DMS 273 (cell line): Measurements from ENCODE around the gene USP4.

Experiments
- DNase-seq: peaks from one replicate; lab custom pipeline; 2025; ENCODE audit not compliant: unreplicated experiment; lab: John Stamatoyannopoulos, UW

USP4 gene, protein sequence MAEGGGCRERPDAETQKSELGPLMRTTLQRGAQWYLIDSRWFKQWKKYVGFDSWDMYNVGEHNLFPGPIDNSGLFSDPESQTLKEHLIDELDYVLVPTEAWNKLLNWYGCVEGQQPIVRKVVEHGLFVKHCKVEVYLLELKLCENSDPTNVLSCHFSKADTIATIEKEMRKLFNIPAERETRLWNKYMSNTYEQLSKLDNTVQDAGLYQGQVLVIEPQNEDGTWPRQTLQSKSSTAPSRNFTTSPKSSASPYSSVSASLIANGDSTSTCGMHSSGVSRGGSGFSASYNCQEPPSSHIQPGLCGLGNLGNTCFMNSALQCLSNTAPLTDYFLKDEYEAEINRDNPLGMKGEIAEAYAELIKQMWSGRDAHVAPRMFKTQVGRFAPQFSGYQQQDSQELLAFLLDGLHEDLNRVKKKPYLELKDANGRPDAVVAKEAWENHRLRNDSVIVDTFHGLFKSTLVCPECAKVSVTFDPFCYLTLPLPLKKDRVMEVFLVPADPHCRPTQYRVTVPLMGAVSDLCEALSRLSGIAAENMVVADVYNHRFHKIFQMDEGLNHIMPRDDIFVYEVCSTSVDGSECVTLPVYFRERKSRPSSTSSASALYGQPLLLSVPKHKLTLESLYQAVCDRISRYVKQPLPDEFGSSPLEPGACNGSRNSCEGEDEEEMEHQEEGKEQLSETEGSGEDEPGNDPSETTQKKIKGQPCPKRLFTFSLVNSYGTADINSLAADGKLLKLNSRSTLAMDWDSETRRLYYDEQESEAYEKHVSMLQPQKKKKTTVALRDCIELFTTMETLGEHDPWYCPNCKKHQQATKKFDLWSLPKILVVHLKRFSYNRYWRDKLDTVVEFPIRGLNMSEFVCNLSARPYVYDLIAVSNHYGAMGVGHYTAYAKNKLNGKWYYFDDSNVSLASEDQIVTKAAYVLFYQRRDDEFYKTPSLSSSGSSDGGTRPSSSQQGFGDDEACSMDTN

DNA sequence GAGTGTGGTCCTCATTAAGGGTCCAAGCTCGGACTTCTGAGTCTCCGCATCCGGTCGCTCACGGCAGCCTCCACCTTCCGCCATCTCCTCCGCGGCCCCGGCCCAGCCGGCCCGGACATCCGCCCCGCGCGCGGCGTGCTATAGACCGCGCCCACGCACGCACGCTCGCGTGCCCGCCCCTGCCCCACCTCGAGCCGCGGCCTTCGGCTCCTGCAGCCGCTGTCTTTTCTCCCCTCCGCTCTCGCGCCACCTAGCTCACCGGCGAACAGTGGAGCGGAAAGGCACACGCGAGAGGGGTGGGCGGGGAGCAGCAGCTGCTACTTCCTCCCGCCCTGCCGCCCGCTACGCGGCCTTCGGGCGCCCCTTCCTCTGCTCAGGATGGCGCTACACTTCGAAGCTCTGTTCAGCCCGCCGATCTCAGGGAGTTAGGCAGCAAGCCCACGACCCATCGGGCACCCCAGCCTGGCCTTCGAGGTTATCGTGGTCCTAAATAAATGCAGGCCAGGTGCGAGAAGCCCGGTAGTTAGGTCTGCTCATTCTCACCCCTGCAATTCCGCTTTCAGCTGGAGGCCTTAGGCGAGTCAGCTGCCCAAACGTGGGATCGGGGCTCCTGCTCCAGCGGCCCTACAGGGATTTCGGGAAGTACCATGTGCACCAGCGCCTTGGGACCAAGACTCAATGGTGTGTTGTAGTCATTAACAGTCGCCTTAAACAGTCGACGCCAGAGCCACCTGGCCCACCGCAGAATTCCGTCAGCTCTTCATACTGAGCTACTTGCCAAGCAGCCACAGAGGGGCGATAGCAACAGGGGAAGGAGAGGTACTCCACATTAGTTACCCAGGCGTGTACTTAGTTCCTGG lies at the start of gene USP4:
USP4 (minus strand) TSS at position 113 of the 860 bp plus-strand sequence; CDS start at position 84, 29 bp downstream.
- peak; percentile 93 for DNase-seq

DNA sequence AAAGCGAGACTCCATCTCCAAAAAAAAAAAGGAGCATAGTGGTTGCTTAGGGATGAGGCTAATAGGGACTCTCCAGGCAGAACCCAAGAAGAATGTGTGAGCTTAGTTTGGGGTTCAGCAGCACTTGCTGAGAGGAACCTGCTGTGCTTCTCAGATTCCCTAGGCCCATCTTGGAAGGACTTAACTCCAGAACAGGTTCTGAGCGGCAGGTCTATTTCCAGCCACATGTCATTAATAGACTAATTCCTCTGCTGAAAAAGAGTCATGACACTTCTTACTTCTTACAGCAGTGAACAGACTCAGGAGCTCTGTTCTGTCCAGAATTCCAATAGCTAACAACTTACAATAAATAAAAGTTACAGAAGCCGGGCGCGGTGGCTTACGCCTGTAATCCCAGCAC lies 49.4 kb upstream of the USP4 start:
- no peak for DNase-seq

DNA sequence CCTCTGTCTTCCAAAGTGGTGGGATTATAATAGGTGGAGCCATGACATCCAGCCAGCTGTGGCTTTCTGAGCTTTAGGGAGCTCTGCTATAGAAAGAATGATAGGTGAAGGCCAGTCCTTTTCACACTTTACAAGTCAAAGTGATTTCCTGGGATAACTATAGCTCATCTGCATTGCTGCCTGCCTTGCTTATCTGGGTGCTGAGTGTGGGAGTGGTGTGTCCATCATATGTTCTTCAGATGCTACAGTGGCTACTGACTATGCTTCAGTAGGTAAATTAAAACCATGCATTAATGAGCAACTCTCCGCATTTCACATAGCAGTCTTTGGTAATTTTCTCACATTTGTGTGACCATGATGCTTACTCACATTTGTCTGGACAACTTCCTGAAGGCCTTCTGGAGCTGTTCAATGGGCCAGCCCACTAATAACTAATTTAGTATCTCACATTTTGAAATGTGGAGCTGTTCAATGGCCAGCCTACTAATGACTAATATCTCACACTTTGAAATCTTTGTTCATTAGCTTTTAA lies 48.5 kb upstream of the USP4 start:
- DNase-seq = no peak

DNA sequence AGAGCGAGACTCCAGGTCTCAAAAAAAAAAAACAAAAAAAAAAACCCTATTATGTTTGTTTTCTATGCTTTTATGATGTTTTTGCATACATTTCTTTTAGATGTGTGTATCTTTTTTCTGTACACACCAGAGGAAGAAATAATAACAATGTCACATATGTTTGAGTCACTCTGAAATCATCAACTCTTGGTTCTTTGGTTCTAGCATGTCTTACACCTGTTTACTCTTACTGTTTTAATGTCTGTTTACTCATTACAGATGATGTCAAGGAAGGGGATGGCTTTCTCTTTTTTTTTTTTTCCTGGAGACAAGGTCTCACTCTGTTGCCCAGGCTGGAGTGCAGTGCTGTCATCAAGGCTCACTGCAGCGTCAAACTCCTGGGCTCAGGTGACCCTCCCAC lies 47.9 kb upstream of the USP4 start:
- no peak for DNase-seq

DNA sequence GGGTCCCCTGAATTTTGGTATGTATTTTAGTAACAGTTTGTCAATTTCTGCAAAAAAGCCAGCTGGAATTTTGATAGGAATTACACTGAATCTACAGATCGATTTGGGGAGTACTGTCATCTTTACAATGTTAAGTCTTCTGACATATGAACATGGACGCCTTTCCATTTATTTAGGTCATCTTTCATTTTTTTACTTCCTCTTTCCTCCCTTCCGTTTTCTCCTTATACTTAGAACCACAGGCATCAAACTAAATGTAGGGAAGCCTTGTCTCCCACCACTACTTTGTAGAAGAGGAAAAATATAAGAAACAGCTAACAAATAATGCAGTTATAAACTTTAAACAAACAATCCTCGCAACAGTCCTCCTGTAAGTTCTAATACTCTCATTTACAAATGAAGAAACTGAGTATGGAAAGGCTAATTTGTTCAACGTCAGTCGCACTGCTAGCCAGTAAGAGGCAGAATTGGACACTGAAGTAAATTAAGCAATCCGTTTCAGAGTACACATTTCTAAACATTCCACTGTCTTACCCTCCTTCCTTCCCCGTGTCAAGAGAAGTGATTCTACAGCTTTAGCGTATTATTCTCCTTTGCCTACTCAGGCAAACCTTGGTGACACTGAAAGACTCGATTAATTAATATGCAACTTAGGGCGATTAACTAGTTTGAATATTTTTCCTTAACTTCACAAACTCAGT lies 46.4 kb upstream of the USP4 start:
- DNase-seq = no peak

DNA sequence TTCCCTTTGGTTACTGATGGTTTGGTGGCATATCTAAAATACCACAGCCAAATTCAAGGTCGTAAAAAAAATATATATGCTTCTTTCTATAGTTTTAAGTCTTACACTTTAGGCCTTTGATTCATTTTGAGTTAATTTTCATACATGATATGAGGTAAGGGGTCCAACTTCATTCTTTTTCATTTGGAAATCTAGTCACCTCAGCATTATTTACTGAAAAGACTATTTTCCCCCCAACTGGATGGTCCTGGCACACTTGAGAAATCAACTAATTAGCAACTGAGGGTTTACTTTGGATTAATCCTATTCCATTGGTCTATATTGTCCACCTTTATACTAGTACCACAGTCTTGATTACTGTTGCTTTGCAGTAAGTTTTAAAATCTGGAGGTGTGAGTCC lies 45.8 kb upstream of the USP4 start:
- no peak for DNase-seq

DNA sequence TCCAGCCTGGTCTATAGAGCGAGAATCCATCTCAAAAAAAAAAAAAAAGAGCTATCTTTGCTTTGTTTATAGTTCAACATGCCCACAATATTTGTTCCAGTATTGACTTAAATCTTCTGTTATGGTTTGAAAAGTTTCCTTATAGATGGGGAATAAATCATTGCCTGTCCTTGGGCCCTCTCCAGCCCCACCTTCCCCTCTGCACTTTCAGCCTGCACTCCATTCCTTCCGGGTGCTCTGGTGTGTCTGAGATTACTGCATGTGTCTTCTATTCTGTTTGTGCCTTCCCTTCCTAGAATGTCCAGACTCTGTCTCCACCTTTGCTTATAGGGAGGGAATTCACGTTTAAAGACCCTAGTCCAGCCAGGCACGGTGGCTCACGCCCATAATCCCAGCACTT lies 43.5 kb upstream of the USP4 start:
- no peak for DNase-seq

DNA sequence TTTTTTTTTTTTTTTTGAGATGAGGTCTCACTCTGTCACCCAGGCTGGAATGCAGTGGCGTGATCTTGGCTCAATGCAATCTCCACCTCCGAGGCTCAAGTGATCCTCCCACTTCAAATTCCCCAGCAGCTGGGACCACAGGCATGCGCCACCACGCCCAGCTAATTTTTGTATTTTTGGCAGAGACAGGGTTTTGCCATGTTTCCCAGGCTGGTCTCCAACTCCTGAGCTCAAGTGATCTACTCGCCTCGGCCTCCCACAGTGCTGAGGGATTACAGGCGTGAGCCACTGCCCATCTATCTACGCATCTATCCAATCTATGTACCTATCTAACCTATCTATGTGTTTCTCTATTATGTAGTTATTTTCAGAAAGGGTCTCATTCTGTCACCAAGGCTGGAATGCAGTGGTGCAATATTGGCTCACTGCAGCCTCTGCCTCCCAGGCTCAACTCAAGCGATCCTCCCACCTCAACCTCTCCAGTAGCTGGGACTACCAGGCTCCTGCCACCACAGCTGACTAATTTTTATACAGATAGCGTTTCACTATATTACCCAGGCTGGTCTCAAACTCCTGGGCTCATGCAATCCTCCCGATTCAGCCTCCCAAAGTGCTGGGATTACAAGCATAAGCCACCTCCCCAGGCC lies 38.5 kb upstream of the USP4 start:
- DNase-seq = no peak

DNA sequence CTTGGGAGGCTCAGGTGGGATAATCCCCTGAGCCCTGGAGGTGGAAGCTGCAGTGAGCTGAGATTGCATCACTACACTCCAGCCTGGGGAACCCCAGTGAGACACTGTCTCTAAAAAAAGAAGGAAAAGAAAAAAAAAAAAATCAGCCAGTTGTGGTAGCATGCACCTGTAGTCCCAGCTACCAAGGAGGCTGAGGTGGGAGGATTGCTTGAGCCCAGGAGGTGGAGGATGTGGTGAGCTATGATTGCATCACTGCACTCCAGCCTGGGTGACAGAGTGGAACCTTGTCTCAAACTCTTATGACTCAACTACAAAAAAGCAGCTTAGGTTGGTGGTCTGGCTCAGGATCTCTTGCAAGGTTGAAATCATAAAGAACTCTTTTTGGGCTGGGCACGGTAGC lies 37.6 kb upstream of the USP4 start:
- DNase-seq = no peak

DNA sequence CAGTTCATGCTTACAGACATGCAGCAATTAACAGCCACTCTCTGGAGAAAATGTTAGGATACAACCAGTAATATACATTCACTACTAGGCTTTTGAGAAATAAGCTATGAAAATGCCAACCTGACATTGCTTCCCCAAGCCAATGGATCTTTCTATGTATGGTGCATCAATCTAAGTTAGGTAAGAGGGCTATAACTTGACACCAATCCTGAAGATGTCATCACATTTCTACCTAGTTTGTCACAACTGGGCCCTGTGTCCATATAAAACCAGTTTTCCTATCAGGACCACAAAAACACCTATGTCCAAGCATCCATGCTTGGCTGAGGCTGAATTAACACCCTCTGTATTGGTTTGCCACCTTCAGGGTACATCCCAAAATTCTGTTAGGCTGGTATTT lies 32.1 kb upstream of the USP4 start:
- no peak for DNase-seq

DNA sequence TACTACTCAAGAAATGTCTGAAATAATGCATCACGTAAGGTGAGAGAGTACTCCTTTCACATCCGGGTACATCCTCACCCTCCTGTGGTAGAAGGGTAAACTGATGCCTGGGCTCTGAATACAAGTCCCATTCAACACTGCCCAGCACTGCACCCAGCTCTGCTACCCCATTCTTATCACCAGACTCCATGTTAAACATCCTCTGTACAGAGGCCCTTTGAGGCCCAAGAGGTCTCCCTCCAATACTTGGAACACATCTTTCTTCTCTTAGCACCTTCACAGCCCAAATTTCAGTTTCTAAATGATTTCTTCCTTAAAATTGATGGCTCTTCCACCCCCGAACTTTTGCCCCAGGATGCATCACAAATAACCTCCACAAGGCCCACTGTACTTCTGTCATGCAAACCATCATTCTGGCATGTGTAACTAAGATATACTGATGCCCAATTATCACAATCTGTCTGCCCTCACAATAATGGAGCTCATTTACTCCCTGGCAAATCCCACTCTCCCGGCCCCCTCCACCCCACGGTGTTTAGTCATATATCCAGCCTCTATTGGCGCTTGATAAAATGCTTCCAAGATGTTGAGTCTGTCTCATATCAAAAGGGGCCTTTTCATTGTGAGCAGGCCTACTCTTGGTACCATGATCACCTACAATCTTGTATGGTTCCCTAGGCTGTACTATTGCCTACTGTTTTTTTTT lies 30.9 kb upstream of the USP4 start:
- DNase-seq = no peak

DNA sequence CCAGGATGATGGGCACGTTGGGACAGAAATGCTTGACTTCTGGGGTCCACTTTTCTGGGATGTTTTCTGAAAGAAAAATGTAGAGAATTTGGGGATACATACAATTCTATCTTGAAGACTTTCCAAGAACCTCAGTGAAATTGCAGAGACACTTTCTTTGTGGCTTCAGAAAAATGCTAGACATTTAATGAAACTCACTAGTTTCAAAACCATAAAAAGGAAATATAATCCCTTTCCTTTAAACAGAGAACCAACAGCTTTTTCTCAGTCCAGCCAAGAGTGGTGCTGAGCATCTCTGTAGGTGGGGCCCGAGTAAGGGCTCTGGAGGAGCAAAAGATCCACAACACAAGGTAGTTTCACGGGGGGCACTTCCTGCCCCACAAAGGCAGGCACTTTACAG lies 22.7 kb upstream of the USP4 start:
- DNase-seq = no peak

DNA sequence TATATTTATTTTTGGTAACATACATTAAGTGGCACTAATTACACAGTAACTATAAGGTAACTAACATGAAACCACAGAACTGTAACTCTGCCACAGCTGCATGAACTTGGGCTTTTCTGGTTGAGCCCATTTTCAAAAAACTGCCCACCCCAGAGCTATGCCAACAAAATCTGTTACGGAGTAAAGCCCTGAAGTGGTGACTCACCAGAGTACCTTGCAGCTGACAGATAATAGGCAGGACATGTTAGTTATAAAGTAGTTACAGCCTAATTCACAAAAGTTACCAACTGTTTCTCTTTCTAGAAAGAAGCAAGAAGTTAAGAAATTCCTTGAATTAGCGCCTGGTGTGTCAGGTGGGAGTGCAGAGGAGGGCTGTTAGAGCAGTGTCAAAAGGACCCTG lies 19.8 kb upstream of the USP4 start:
- peak; percentile 8 for DNase-seq

DNA sequence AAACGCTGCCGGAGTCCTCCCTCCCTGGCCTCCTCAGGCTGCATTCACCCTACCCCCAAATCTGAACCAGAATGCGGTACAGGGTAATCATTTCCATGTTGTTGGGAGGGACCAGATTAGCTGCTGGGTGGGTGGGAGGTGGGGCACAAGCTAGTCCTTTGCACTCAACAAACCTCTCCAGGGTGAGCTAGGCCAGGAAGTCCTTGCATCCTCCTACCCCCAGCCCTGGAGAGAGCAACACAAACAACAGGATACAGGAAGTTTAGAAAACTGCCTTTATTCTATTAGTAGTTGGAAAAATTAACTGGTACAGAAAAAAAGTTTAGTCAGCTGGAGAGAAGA lies 19.0 kb upstream of the USP4 start:
- DNase-seq = no peak

DNA sequence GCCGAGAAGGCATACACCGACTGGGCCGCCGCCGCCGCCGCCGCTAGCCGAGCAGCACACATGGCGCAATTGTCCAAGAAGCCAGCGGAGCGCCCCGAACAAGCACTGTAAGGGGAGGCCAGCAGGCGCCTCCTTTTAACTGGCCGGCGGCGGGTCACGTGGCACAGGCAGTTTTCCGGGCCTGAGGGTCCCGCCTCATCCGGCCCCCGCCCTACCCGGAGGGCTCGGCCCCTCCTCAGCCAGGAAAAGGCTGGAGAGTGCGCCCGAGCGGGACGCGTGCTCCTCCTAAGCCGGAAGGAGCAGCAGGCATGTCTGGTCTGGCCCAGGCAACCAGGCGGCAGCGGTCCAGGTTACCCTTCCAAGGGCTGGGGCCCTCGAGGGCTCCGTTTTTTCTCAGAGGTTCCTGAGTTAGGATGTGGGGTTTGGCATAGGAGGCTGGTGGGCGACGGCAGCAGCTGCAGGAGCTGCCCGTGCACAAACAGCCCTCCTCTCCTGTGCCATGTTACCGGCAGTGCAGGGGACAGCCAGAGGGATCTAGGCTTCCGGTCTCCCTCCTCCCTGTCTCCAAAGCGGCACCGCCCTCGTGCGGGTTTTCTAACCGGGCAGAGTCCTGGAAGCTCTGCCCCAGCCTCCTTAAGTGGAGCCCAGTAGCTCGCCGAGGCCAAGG lies 18.5 kb upstream of the USP4 start, which contains the start of gene GPX1:
GPX1 (minus strand) TSS at position 137 of the 667 bp plus-strand sequence; CDS start at position 62, 75 bp downstream.
- peak; percentile 98 for DNase-seq

DNA sequence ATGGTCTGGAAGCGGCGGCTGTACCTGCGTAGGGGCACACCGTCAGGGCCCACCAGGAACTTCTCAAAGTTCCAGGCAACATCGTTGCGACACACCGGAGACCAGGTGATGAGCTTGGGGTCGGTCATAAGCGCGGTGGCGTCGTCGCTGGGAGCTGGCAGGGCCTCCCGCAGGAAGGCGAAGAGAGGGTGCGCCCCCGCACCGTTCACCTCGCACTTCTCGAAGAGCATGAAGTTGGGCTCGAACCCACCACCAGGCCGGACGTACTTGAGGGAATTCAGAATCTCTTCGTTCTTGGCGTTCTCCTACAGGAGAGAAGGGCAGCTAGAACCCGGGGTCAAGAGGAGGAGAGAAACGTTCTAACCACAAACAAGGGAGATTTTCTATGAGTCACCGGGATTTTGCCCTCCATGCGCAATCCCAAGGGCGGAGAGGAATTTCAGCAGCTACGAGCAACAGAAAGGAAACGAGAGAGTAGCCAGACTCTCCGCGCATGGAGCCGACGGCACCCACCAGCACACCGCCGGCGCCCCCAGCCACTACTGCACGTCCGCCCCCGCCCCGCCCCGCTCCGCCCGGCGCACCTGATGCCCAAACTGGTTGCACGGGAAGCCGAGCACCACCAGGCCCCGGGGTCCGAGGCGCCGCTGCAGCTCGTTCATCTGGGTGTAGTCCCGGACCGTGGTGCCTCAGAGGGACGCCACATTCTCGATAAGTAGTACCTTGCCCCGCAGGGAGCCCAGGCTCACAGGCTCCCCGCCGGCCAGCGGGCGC lies 17.8 kb upstream of the USP4 start:
- DNase-seq = peak; percentile 52

DNA sequence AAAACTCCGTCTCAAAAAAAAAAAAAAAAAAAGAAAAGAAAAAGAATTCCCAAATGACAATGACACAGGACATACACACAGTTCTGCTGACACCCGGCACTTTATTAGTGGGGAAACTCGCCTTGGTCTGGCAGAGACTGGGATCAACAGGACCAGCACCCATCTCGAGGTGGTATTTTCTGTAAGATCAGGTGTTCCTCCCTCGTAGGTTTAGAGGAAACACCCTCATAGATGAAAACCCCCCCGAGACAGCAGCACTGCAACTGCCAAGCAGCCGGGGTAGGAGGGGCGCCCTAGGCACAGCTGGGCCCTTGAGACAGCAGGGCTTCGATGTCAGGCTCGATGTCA lies 17.2 kb upstream of the USP4 start:
- peak; percentile 13 for DNase-seq

DNA sequence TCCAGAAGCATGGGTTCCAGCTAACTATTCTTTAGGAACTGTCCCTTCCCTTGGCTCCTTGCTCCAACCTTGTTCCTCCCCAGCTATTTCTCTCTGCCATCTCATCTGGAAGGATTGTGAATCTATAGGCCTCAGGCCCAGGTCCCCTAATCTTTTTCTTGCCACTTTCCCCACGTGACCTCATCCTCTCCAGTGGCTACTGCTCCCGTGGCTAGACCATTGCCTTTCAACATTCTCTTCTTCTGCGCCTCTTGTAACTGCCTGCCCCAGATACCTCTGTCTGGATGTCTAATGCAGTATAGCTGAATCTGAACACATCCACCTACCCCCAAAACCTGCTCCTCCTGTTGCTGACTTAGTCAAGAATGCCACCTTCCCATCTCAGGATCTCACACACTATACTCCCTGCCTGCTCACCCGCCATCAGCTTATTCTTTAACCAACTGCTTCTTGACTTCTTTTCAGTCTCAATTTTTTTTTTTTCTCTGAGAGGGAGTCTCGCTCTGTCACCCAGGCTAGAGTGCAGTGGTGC lies 13.1 kb upstream of the USP4 start:
- no peak for DNase-seq
